Measurements from ENCODE around the gene SLC8A1. TPM values are rescaled to one million over a fixed set of nuclear protein-coding genes. Genes with fewer than 3 reads are reported as not detected.

SLC8A1 gene
- total RNA-seq, 1 experiment from 2014 or later = 1.7 TPM

DNA sequence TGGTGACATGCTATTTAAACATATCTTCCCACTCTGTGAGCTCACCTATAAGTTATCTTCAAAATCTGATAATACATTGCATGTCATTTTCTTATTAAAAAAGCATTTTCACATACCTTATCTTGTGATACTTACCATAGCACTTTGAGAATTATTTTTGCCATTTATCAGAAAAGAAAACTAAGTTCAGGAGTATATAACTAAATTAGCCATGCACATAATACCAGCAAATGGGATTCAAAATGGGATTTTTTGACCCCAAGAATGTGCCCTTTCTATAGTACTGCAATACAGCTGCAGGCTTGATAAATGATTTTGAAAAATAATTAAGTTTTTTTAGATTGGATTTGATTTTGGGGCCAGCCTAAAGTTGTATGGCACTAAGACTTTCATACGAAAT lies 41.2 kb downstream of the SLC8A1 start:
- Mint-ChIP-seq H3K4me3 (no peak overlapping the region), H3K9me3 (no peaks in the 10 kb centered on the region), H3K4me1 (no peaks in the 10 kb centered on the region), H3K36me3 (ENCODE audit: insufficient read depth in 1 of 3, low read depth in 3 of 3) (no peaks in the 10 kb centered on the region), H3K27me3 (ENCODE audit: low read depth) (no peaks in the 10 kb centered on the region), H3K27ac (no peak overlapping the region)
- H2BK12ac ChIP-seq (ENCODE audit: insufficient read length, low read depth, low read length) = no peak overlapping the region
- H3K56ac ChIP-seq (ENCODE audit: insufficient read length, low read depth, low read length) = no peak overlapping the region
- H4K20me1 ChIP-seq (ENCODE audit: control insufficient read depth, insufficient read depth, insufficient read length) = no peaks in the 10 kb centered on the region
- H3T11ph ChIP-seq (ENCODE audit: low read length) = no peak overlapping the region
- no peak overlapping the region for H4K8ac ChIP-seq (replicated peaks; ENCODE audit: insufficient read length, low read depth, low read length)
- H2BK15ac ChIP-seq (ENCODE audit: low read depth, low read length) = no peak overlapping the region
- no peak overlapping the region for H3K4me2 ChIP-seq (ENCODE audit: insufficient read depth, insufficient read length, low read length)
- no peak overlapping the region for H2BK5ac ChIP-seq (ENCODE audit: insufficient read length, low read length)
- no peak overlapping the region for H3K27ac ChIP-seq (ENCODE audit: insufficient read length, low read depth, low read length)
- H3K18ac ChIP-seq (ENCODE audit: insufficient read length, low read depth, low read length) = no peak overlapping the region
- TF ChIP-seq, protein P1, sequence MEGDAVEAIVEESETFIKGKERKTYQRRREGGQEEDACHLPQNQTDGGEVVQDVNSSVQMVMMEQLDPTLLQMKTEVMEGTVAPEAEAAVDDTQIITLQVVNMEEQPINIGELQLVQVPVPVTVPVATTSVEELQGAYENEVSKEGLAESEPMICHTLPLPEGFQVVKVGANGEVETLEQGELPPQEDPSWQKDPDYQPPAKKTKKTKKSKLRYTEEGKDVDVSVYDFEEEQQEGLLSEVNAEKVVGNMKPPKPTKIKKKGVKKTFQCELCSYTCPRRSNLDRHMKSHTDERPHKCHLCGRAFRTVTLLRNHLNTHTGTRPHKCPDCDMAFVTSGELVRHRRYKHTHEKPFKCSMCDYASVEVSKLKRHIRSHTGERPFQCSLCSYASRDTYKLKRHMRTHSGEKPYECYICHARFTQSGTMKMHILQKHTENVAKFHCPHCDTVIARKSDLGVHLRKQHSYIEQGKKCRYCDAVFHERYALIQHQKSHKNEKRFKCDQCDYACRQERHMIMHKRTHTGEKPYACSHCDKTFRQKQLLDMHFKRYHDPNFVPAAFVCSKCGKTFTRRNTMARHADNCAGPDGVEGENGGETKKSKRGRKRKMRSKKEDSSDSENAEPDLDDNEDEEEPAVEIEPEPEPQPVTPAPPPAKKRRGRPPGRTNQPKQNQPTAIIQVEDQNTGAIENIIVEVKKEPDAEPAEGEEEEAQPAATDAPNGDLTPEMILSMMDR (conservative IDR thresholded peaks at IDR 0.05) = no peak
- H3K27me3 ChIP-seq (ENCODE audit: insufficient read depth, low read length) = no peaks in the 10 kb centered on the region
- WGBS (ENCODE audit: extremely low coverage, insufficient read length, low lambda C conversion rate) = no CpG with 5 or more reads among the region's 1 CpG
- H3K79me2 ChIP-seq (ENCODE audit: insufficient read depth, low read length) = no peaks in the 10 kb centered on the region
- H3K4ac ChIP-seq (ENCODE audit: low read depth, low read length) = no peak overlapping the region
- H3K23ac ChIP-seq (ENCODE audit: insufficient read length, low read depth, low read length) = no peak overlapping the region
- H4K91ac ChIP-seq (ENCODE audit: insufficient read length, low read depth, low read length) = no peak overlapping the region
- H2AFZ ChIP-seq (ENCODE audit: low read length) = no peak overlapping the region
- H2BK20ac ChIP-seq (ENCODE audit: low read depth, low read length, poor library complexity, severe bottlenecking) = no peak overlapping the region
- H3K4me1 ChIP-seq (ENCODE audit: insufficient read depth, low read length) = no peaks in the 10 kb centered on the region
- DNase-seq = no peak
- H2AK5ac ChIP-seq (ENCODE audit: insufficient read length, low read length) = no peak overlapping the region
- no peaks in the 10 kb centered on the region for H3K9me3 ChIP-seq (ENCODE audit: control insufficient read depth, low read depth, low read length)
- no peak overlapping the region for H2BK120ac ChIP-seq (ENCODE audit: low read depth, low read length, poor library complexity, severe bottlenecking)
- H3K79me1 ChIP-seq (ENCODE audit: insufficient read depth, low read depth, low read length, poor library complexity, severe bottlenecking) = no peaks in the 10 kb centered on the region
- no peak overlapping the region for H4K5ac ChIP-seq (ENCODE audit: insufficient read length, low read depth, low read length)
- H3K14ac ChIP-seq (ENCODE audit: insufficient read depth, low read length) = no peak overlapping the region
- no peaks in the 10 kb centered on the region for H3K23me2 ChIP-seq (ENCODE audit: insufficient read length, low read depth, low read length, poor library complexity, severe bottlenecking)
- no peak overlapping the region for H3K9ac ChIP-seq (ENCODE audit: extremely low read depth, insufficient read length, low read length)

Measured in H9 (cell line).